SK-N-MC (cell line): ENCODE data around the gene TOMM40L.
"Not testable (repeated sequence)": the region's sequence is repeated elsewhere in the genome, so short reads cannot be mapped to it uniquely, and the experiment has no call there.

Experiments used
- EZH2 ChIP-seq: fragments of 200-600 bp; sonication (generic); IDR thresholded peaks from one replicate; pipeline ENCODE4 v1.6.1; 2017; ENCODE audit warnings: antibody characterized with exemption
- POLR2AphosphoS5 ChIP-seq: IDR thresholded peaks from 2 replicates; pipeline ENCODE4 v1.6.1; 2012; ENCODE audit warnings: mild to moderate bottlenecking, low read depth, low read length, borderline replicate concordance

GRCh38 chr1:161257109-161257508 is 31.2 kb downstream of the TOMM40L start:
- TF ChIP-seq POLR2AphosphoS5, EZH2: not testable (repeated sequence)
